CD4-positive, alpha-beta T cell treated with Interleukin-17A for 4 hours (primary cell): ENCODE measurements around the gene RPL13A.

Experiments
- DNase-seq: peaks from one replicate; pipeline ENCODE4 v3.0.0-alpha.2; 2020; ENCODE audit warnings: mixed read lengths

The RPL13A gene

GRCh38 chr19:49486710-49487276 lies 615 bp upstream of the RPL13A start:
- no peak for DNase-seq

GRCh38 chr19:49488046-49488862 lies 846 bp downstream of the RPL13A start:
- DNase-seq: no peak

- DNase-seq: no peak
Measured at GRCh38 chr19:49488863-49489537, 1.6 kb downstream of the RPL13A start.

GRCh38 chr19:49489601-49490167 lies 2.3 kb downstream of the RPL13A start:
- peak; percentile 41 for DNase-seq

GRCh38 chr19:49490287-49491029 lies 3.0 kb downstream of the RPL13A start:
- DNase-seq: no peak

GRCh38 chr19:49491030-49491803 lies 3.8 kb downstream of the RPL13A start:
- no peak for DNase-seq

- DNase-seq: no peak
Measured at GRCh38 chr19:49491804-49492572, 4.6 kb downstream of the RPL13A start.

GRCh38 chr19:49492573-49493405 lies 5.4 kb downstream of the RPL13A start:
- no peak for DNase-seq

- DNase-seq: no peak
Measured at GRCh38 chr19:49496574-49497008, 9.2 kb downstream of the RPL13A start.

- DNase-seq: peak; percentile 84
Measured at GRCh38 chr19:49497047-49497788, 9.8 kb downstream of the RPL13A start.

- no peak for DNase-seq
Measured at GRCh38 chr19:49497789-49498103, 10.3 kb downstream of the RPL13A start.

GRCh38 chr19:49498475-49498874 lies 11.1 kb downstream of the RPL13A start:
- DNase-seq: no peak

GRCh38 chr19:49499030-49499670 lies 11.7 kb downstream of the RPL13A start:
- DNase-seq: peak; percentile 30

- peak; percentile 65 for DNase-seq
Measured at GRCh38 chr19:49502866-49503581, 15.6 kb downstream of the RPL13A start.

- no peak for DNase-seq
Measured at GRCh38 chr19:49503582-49503962, 16.2 kb downstream of the RPL13A start.

GRCh38 chr19:49506575-49507105 lies 19.2 kb downstream of the RPL13A start:
- DNase-seq: peak; percentile 85

- DNase-seq: no peak
Measured at GRCh38 chr19:49507803-49508494, 20.5 kb downstream of the RPL13A start.
